Kidney epithelial cell (primary cell): Measurements from ENCODE around the gene CUBN. TPM values are rescaled to one million over a fixed set of nuclear protein-coding genes. Genes with fewer than 3 reads are reported as not detected.
A peak's percentile ranks its signal among the peaks of the same experiment; 100 is the strongest.
"Not testable (repeated sequence)": the region's sequence is repeated elsewhere in the genome, so short reads cannot be mapped to it uniquely, and the experiment has no call there.

Source experiments
- DNase-seq: peaks from one replicate; pipeline ENCODE4 v3.0.0-alpha.2; 2010; ENCODE audit warnings: low read depth
- H3K27me3 ChIP-seq: 2 replicates; pipeline ENCODE4 v1.6.0; 2011; ENCODE audit warnings: low read length; ENCODE audit not compliant: control insufficient read depth, insufficient read depth
- H3K36me3 ChIP-seq: 2 replicates; pipeline ENCODE4 v1.5.1; 2011; ENCODE audit warnings: low read length; ENCODE audit not compliant: control insufficient read depth, insufficient read depth
- H3K4me3 ChIP-seq: 2 replicates; pipeline ENCODE4 v1.5.1; 2011; ENCODE audit warnings: low read depth, mild to moderate bottlenecking, control low read depth, low read length
- total RNA-seq: library from RNA; depleted of rRNA; stranded (reverse); fragments of >200 nt; gene quantifications from 2 replicates; pipeline ENCODE4 v1.2.3, GENCODE V29; 2015
- TF ChIP-seq, protein P1 (sequence below): IDR thresholded peaks from 2 replicates; pipeline ENCODE4 v1.5.1; 2011; ENCODE audit warnings: mild to moderate bottlenecking, moderate library complexity, low read length, control low read depth, inconsistent platforms; ENCODE audit not compliant: insufficient read depth, poor library complexity, severe bottlenecking

Gene CUBN
- total RNA-seq, 1 donor from 2014 or later, result 1.3 TPM

DNA sequence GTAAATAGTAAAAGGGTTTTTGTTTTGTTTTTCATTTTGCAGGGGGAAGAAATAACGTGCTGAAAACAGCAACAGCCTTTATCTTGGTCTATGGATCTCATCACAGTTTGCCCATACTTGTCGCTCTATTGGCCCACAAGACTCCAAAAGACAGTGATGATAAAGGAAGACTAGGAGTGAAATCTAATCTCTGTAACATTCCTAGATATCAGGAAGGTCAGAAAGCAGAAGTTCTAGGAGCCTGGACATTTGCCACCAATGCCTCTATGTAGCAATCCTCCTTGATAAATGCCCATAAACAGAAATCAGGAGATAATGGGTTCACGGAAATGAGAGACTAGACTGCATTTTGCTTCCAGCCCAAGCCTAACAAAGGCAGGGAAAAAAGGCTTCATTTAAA lies 8.9 kb downstream of the CUBN start:
- no peaks in the 10 kb centered on the region for H3K27me3 ChIP-seq
- no peak for DNase-seq
- no peak overlapping the region for H3K4me3 ChIP-seq
- H3K36me3 ChIP-seq, result no peaks in the 10 kb centered on the region
- TF ChIP-seq, protein P1, sequence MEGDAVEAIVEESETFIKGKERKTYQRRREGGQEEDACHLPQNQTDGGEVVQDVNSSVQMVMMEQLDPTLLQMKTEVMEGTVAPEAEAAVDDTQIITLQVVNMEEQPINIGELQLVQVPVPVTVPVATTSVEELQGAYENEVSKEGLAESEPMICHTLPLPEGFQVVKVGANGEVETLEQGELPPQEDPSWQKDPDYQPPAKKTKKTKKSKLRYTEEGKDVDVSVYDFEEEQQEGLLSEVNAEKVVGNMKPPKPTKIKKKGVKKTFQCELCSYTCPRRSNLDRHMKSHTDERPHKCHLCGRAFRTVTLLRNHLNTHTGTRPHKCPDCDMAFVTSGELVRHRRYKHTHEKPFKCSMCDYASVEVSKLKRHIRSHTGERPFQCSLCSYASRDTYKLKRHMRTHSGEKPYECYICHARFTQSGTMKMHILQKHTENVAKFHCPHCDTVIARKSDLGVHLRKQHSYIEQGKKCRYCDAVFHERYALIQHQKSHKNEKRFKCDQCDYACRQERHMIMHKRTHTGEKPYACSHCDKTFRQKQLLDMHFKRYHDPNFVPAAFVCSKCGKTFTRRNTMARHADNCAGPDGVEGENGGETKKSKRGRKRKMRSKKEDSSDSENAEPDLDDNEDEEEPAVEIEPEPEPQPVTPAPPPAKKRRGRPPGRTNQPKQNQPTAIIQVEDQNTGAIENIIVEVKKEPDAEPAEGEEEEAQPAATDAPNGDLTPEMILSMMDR, result no peak

DNA sequence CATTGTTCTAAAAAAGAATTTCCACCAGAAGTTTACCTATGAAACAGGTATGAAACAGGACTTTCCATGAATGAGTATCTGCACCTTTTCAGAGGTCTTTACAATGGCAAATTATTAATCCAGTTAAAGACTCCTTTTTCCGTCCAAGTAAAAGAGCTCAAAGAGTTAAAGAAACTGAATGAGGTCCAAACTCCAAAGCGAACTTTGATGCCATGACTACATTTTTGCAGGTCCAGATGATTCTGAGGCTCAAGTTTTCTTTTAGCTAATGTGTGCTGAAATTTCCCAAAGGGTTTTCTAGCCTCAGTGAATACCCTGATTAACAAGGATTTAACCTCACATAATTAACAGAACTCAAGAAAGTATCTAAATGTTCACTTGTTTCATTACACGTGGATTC lies 9.8 kb downstream of the CUBN start:
- Histone ChIP-seq H3K4me3 (no peak overlapping the region), H3K36me3 (no peaks in the 10 kb centered on the region), H3K27me3 (no peaks in the 10 kb centered on the region)
- no peak for DNase-seq
- TF ChIP-seq, protein P1, result no peak

DNA sequence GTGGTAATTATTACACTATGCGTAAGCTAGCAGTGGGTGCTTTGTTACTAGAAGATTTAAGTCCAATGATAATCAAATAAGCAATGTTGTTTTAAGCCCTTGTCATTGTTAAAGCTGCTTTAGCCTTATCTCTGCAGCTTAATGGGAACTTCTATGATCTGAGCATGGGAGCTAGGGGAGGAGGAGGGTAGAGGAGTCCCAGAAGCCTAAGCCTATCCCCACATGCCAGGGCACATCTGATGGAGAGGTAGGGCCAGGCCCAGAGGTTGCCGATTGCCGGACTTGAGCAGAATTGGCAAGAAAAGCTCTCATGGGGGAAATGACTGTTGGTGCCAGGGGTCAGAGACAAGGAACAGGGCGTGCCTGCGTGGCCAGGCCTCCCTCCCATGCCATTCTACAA lies 13.4 kb downstream of the CUBN start:
- DNase-seq, result no peak
- H3K4me3 ChIP-seq, result no peak overlapping the region
- TF ChIP-seq, protein P1, result no peak
- H3K36me3 ChIP-seq, result no peaks in the 10 kb centered on the region
- H3K27me3 ChIP-seq, result no peaks in the 10 kb centered on the region

DNA sequence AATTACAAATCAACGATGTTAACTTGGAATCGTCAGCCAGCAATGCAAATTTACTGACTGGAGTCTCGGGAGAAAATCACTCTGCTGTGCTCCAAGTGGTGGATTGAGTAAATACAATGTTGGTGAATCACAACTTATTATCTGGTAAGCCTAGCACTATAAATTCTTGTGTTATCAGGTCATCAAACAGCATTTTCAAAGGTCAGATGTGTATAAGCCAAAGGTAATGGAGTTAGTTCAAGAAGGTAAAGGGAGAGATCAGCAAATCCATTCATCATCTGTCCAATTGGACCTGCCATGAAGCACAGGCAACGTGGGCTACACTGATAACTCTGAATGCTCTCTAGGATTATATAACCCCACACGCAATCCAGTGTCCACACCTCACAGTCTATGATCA lies 13.9 kb downstream of the CUBN start:
- H3K27me3 ChIP-seq, result no peaks in the 10 kb centered on the region
- H3K4me3 ChIP-seq, result no peak overlapping the region
- no peak for DNase-seq
- H3K36me3 ChIP-seq, result no peaks in the 10 kb centered on the region
- TF ChIP-seq, protein P1, result peak; percentile 6

DNA sequence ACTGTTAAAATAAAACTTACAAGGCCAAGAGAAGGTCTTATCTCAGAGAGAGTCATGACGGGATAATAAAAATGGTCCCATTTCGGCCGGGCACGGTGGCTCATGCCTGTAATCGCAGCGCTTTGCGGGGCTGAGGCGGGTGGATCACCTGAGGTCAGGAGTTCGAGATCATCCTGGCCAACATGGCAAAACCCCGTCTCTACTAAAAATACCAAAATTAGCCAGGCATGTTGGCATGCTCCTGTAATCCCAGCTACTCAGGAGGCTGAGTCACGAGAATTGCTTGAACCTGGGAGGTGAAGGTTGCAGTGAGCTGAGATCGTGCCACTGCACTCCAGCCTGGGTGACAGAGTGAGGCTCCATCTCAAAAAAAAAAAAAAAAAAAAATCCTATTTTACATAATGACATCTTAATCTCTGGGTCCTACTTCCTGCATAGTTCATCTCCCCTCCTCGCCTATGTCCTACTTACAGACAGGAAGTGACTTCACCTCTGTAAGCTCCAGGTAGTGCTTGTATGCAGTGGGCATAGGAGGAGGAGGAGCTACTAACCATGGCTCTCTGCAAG lies 14.7 kb downstream of the CUBN start:
- not testable (repeated sequence) for DNase-seq, H3K36me3 ChIP-seq, H3K27me3 ChIP-seq, H3K4me3 ChIP-seq

DNA sequence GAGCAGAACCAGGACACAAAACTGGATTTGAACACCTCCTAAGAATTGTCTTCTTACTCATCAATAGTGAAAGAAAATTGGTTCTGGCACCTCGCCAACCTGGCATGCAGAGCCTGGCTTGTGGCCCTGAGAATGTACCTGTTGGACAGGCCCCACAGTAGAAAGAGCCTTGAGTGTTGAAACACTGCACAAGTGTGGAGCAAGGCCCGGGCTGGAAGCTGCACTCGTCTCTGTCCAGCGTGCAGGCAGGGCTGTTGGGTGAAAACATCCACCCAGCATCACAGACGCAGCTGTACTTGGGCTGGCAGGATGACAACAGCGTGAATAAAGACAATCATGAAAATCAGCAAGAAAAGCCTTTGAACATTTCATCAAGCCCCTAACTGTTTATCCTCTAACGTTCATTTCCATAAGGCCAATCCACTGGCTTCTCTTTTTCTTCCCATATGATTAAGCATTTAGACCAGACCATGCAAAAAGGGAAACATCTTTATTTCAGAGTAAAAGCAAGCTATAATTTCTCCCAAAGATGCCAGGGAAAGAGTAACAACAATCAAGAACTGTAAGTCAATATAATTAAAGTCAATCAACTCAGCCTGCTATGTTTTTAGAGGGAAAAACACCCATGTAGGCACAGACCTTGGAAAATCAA lies 15.6 kb downstream of the CUBN start:
- Histone ChIP-seq H3K36me3 (no peaks in the 10 kb centered on the region), H3K4me3 (no peak overlapping the region), H3K27me3 (no peaks in the 10 kb centered on the region)
- TF ChIP-seq, protein P1, result no peak
- DNase-seq, result no peak
